Measurements from ENCODE around the gene TNIK. TPM values are rescaled to one million over a fixed set of nuclear protein-coding genes. Genes with fewer than 3 reads are reported as not detected.

Gene TNIK
- total and polyA plus RNA-seq, 12 donors, result 9.3 to 51.9 (median 35.1) TPM

DNA sequence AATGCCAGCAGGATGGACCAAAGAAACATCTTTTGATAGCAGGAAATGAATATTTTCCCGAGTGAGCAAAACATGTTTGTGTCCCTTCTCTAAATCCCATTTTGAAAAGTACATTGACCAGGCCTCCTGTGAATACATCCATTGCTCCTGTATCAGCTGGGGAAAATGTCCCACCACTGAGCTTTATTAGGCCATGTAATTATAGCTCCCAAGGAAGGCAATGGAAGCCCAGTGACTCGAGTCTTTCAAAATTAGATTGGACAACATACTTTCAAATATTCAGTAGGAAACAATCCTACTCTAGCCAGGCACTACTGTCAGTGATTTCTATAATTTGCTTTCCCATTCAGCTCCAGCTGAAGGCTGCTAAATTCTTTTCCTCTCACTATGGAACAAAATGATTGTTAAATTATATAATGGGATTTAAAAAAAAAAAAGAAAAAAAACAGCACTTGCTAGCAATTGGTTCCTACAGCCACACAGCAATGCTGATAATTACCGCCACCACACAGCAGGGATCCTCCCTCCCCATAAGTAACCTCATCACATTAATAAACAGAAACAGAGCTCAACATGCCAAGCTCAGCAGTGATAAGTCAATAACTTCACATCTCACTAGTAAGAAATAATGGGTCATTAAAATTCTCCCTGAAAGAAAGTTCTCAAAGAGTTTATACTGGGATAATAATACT, 261.3 kb downstream of the TNIK start:
- Histone ChIP-seq H3K27me3 (no peaks in the 10 kb centered on the region), H3K36me3 (no peaks in the 10 kb centered on the region), H3K27ac (peak overlapping the region in 4 of 10 donors; percentile 6 to 32 (median 6)), H3K4me1 (peaks cover 0 to 25% (median 10%) of the 10 kb centered on the region in 9 donors), H3K4me3 (no peak overlapping the region), H3K9me3 (peaks cover 0 to 3% (median 0%) of the 10 kb centered on the region in 11 donors)
- intact Hi-C loops (cut with DNase I), result loop anchor here in 3 of 10 donors (10.0 kb wide), 2 partner anchors 116 to 366 kb away; no protein-coding TSS in a partner anchor
- no peak for DNase-seq
- 59 to 71% methylated on average over 3 of the region's 3 CpGs for WGBS, 2 donors
- peak in 3 of 8 donors; percentile 39 to 56 (median 52) for ATAC-seq
- TF ChIP-seq, protein P1, sequence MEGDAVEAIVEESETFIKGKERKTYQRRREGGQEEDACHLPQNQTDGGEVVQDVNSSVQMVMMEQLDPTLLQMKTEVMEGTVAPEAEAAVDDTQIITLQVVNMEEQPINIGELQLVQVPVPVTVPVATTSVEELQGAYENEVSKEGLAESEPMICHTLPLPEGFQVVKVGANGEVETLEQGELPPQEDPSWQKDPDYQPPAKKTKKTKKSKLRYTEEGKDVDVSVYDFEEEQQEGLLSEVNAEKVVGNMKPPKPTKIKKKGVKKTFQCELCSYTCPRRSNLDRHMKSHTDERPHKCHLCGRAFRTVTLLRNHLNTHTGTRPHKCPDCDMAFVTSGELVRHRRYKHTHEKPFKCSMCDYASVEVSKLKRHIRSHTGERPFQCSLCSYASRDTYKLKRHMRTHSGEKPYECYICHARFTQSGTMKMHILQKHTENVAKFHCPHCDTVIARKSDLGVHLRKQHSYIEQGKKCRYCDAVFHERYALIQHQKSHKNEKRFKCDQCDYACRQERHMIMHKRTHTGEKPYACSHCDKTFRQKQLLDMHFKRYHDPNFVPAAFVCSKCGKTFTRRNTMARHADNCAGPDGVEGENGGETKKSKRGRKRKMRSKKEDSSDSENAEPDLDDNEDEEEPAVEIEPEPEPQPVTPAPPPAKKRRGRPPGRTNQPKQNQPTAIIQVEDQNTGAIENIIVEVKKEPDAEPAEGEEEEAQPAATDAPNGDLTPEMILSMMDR (IDR thresholded peaks at IDR 0.05), result no peak

DNA sequence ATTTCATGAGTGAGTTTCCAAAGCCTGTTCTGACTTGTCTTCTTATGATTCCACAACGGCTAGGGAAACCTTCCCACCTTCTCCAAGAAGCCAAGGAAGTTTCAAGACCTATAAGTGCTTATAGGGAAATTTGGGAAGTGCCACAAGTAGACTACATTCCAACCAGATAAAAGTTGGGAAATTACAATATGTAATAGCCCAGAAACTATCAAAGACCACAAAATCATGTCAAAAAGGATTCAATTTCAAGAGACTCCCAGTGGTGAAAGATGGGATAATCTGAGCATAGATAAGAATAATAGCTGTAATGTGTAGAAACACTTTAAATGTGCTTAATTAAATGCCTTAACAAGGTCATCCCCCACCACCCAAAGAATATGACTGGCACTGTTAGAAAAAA, 264.5 kb downstream of the TNIK start:
- Histone ChIP-seq H3K9me3 (peaks cover 0 to 3% (median 0%) of the 10 kb centered on the region in 11 donors), H3K4me1 (peaks cover 0 to 20% (median 9%) of the 10 kb centered on the region in 9 donors), H3K27me3 (no peaks in the 10 kb centered on the region), H3K36me3 (no peaks in the 10 kb centered on the region), H3K27ac (no peak overlapping the region), H3K4me3 (no peak overlapping the region)
- no peak for ATAC-seq
- DNase-seq, result no peak
- WGBS, 2 donors, result 92 to 94% methylated on average over 1 of the region's 1 CpG
- TF ChIP-seq, protein P1 (IDR thresholded peaks at IDR 0.05), result no peak
- intact Hi-C loops (cut with DNase I), result loop anchor here in 3 of 10 donors (10.0 kb wide), 2 partner anchors 119 to 369 kb away; no protein-coding TSS in a partner anchor

DNA sequence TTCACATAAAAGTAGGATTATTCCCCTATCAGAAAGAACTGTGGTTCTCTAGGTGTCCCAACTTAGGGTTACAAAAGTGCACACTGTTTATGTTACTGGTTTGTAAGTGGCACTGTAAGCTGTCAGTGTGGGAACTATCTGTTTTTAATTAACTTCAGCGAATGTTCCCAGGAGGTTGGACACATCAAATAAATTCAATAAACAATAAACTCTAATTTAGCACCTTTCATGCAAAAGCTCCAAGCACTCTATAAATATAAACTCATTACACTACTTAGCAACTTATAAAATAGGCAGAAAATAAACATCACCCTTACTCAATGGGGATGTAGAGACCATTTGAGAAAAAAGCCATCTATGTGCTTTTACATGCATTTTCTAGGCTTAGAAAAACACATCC, 265.2 kb downstream of the TNIK start:
- H3K27ac ChIP-seq, result no peak overlapping the region
- no peak for DNase-seq
- ATAC-seq, result no peak
- H3K27me3 ChIP-seq, result no peaks in the 10 kb centered on the region
- no peaks in the 10 kb centered on the region for H3K36me3 ChIP-seq
- no peak overlapping the region for H3K4me3 ChIP-seq
- TF ChIP-seq, protein P1 (IDR thresholded peaks at IDR 0.05), result no peak
- peaks cover 0 to 20% (median 9%) of the 10 kb centered on the region in 9 donors for H3K4me1 ChIP-seq
- 78 to 81% methylated on average over 1 of the region's 1 CpG for WGBS, 2 donors
- intact Hi-C loops (cut with DNase I), result loop anchor here in 3 of 10 donors (10.0 kb wide), 2 partner anchors 120 to 370 kb away; no protein-coding TSS in a partner anchor
- peaks cover 0 to 3% (median 0%) of the 10 kb centered on the region in 11 donors for H3K9me3 ChIP-seq

DNA sequence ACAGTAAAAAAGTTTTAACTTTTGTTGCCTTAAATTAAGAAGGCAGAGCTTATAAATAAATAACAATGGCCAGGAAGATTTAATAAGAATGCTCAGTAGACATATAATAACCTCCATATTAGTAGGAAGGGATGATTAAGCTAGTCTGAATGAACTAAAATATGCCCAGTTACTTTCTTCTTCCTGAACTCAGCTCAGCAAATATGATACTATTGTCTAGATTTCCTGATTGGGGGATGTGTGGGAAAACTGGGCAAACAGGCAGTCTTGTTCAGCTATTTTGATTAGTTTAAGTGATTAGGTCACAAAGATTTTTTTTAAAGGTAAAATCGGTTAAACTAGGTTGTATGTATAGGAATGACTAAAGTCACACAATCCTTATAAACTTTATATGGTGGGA, 266.5 kb downstream of the TNIK start:
- DNase-seq (no peak), ATAC-seq (no peak)
- Histone ChIP-seq H3K9me3 (peaks cover 0 to 3% (median 0%) of the 10 kb centered on the region in 11 donors), H3K4me1 (peaks cover 0 to 10% (median 4%) of the 10 kb centered on the region in 9 donors), H3K4me3 (no peak overlapping the region), H3K27ac (no peak overlapping the region), H3K27me3 (no peaks in the 10 kb centered on the region), H3K36me3 (no peaks in the 10 kb centered on the region)
- WGBS, 2 donors, result 70 to 86% methylated on average over 1 of the region's 1 CpG
- intact Hi-C loops (cut with DNase I), result loop anchor here in 3 of 10 donors (10.0 kb wide), 2 partner anchors 121 to 371 kb away; no protein-coding TSS in a partner anchor
- TF ChIP-seq, protein P1 (IDR thresholded peaks at IDR 0.05), result no peak
